ENCODE data around the gene USH1C. TPM values are rescaled to one million over a fixed set of nuclear protein-coding genes. Genes with fewer than 3 reads are reported as not detected.

The USH1C gene
- total and polyA plus RNA-seq, 8 donors, result 0.23 to 1.2 (median 0.59) TPM; not detected in 1

GRCh38 chr11:17494019-17494418, 50.2 kb downstream of the USH1C start:
- DNase-seq (no peak), ATAC-seq (no peak)
- Histone ChIP-seq H3K36me3 (no peaks in the 10 kb centered on the region), H3K4me1 (no peaks in the 10 kb centered on the region), H3K27ac (no peak overlapping the region), H3K27me3 (no peaks in the 10 kb centered on the region), H3K9me3 (no peaks in the 10 kb centered on the region), H3K4me3 (no peak overlapping the region)
- no peak for TF ChIP-seq CTCF (IDR thresholded peaks at IDR 0.05)
- intact Hi-C loops (cut with DNase I), result no loop called here

GRCh38 chr11:17490938-17491337, 53.3 kb downstream of the USH1C start:
- DNase-seq, result no peak
- Histone ChIP-seq H3K9me3 (no peaks in the 10 kb centered on the region), H3K36me3 (no peaks in the 10 kb centered on the region), H3K4me1 (no peaks in the 10 kb centered on the region), H3K4me3 (no peak overlapping the region), H3K27ac (no peak overlapping the region), H3K27me3 (no peaks in the 10 kb centered on the region)
- intact Hi-C loops (cut with DNase I), result no loop called here
- ATAC-seq, result no peak
- TF ChIP-seq CTCF (IDR thresholded peaks at IDR 0.05), result no peak

- DNase-seq (no peak), ATAC-seq (no peak)
- TF ChIP-seq CTCF (IDR thresholded peaks at IDR 0.05), result no peak
- intact Hi-C loops (cut with DNase I), result no loop called here
- Histone ChIP-seq H3K27me3 (no peaks in the 10 kb centered on the region), H3K27ac (no peak overlapping the region), H3K4me1 (no peaks in the 10 kb centered on the region), H3K36me3 (no peaks in the 10 kb centered on the region), H3K9me3 (no peaks in the 10 kb centered on the region), H3K4me3 (no peak overlapping the region)
Measured at GRCh38 chr11:17490232-17490631, 54.0 kb downstream of the USH1C start.

GRCh38 chr11:17489751-17490150, 54.5 kb downstream of the USH1C start:
- ATAC-seq, result no peak
- Histone ChIP-seq H3K4me3 (no peak overlapping the region), H3K9me3 (no peaks in the 10 kb centered on the region), H3K4me1 (no peaks in the 10 kb centered on the region), H3K27ac (no peak overlapping the region), H3K36me3 (no peaks in the 10 kb centered on the region), H3K27me3 (no peaks in the 10 kb centered on the region)
- no peak for DNase-seq
- intact Hi-C loops (cut with DNase I), result no loop called here
- TF ChIP-seq CTCF (IDR thresholded peaks at IDR 0.05), result no peak

- no peaks in the 10 kb centered on the region for H3K4me1 ChIP-seq
- no peak overlapping the region for H3K27ac ChIP-seq
- DNase-seq, result no peak
- no peaks in the 10 kb centered on the region for H3K9me3 ChIP-seq
- no peaks in the 10 kb centered on the region for H3K27me3 ChIP-seq
- TF ChIP-seq CTCF (IDR thresholded peaks at IDR 0.05), result no peak
- no peaks in the 10 kb centered on the region for H3K36me3 ChIP-seq
- H3K4me3 ChIP-seq, result no peak overlapping the region
- no peak for ATAC-seq
- intact Hi-C loops (cut with DNase I), result no loop called here
Measured at GRCh38 chr11:17488563-17488962, 55.7 kb downstream of the USH1C start.

Data from left lung (tissue), 10 donors.